Measurements from ENCODE around the gene LRRC71.

GRCh38 chr1:156920233-156921052, at the start of gene LRRC71:
- TF ChIP-seq CTCF (IDR thresholded peaks at IDR 0.05), result peak; percentile 98
- peak; percentile 98 for TF ChIP-seq EZH2 (IDR thresholded peaks at IDR 0.05)
- peak; percentile 99 for TF ChIP-seq EZH2phosphoT487 (IDR thresholded peaks at IDR 0.05)
